Mucosa of descending colon (tissue), 3 donors: ENCODE data around the gene LIMCH1. TPM values are rescaled to one million over a fixed set of nuclear protein-coding genes. Genes with fewer than 3 reads are reported as not detected.
"Not testable (repeated sequence)": the region's sequence is repeated elsewhere in the genome, so short reads cannot be mapped to it uniquely, and the experiment has no call there.

Experiments
- ATAC-seq: fragments of 200-7000 bp; cut with Tn5 transposase; one replicate; pipeline ENCODE4 v1.9.1; 2020; ENCODE audit warnings: mild to moderate bottlenecking, moderate library complexity
- DNase-seq, 3 donors: peaks; one replicate each; pipeline ENCODE4 v3.0.0-alpha.2; 2020
- H3K36me3 ChIP-seq: fragments of 200-600 bp; one replicate; pipeline ENCODE4 v1.8.0; 2021; ENCODE audit warnings: low read depth, mild to moderate bottlenecking
- H3K4me1 ChIP-seq: fragments of 200-600 bp; one replicate; pipeline ENCODE4 v1.8.0; 2021; ENCODE audit warnings: low read depth, mild to moderate bottlenecking
- H3K4me3 ChIP-seq: fragments of 200-600 bp; one replicate; pipeline ENCODE4 v1.8.0; 2021; ENCODE audit warnings: mild to moderate bottlenecking
- H3K9me3 ChIP-seq: fragments of 200-600 bp; one replicate; pipeline ENCODE4 v1.8.0; 2021; ENCODE audit warnings: mild to moderate bottlenecking
- intact Hi-C, 2 donors: fragments of 100-400 bp; cut with DNase I in 1 of 2; cut with micrococcal nuclease in 1 of 2; formaldehyde crosslinking; loops; one replicate each; pipeline versions ENCODE4 v1.11.0 to v1.11.1; 2022; cut with DNase I, micrococcal nuclease
- total RNA-seq, 3 donors: library from RNA; stranded (reverse); fragmentation: NEBNext Ultra II Directional in 2 of 3; extraction: Animal tissue kit (Norgen Biotek cat#: 25700) in 2 of 3; gene quantifications; one replicate each; pipeline versions ENCODE4 v1.2.1 to v1.2.4, GENCODE V29; 2021 to 2023
- TF ChIP-seq, protein P1 (sequence below): fragments of 200-600 bp; IDR thresholded peaks from one replicate; pipeline ENCODE4 v1.8.0; 2022; ENCODE audit warnings: antibody characterized with exemption, mild to moderate bottlenecking
- donor health status: DM: no; HTN: no; CAD: no; lungs with moderate emphysema.
- donor health status: DM: no; HTN: no; CAD: no.
- donor health status: DM: no; HTN: yes; CAD: no.

The LIMCH1 gene
- total RNA-seq, 3 donors from 2014 or later: 9.2 to 15.7 (median 9.6) TPM

DNA sequence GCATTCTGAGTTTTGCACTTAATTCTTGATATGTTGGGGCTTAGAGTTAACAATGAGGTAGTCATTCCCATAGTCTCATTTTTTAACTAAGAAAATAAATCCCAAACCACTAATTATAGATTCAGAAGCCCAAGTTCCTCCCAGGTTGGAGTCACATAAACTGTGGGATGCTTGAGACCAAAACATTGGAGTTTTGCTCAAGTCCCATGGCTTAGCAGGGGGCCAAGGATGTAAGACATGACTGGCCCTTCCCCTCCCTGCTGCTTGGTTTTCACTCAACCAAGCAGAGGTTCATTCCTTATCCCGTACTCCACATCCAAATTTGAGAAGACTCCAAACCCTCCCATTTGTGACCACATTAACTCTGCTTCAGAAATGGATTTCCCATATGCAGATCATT, 101.3 kb downstream of the LIMCH1 start:
- DNase-seq: no peak
- intact Hi-C loops: no loop called here
- Histone ChIP-seq H3K36me3 (no peaks in the 10 kb centered on the region), H3K4me1 (no peaks in the 10 kb centered on the region), H3K9me3 (no peaks in the 10 kb centered on the region), H3K4me3 (no peak overlapping the region)
- no peak for ATAC-seq
- TF ChIP-seq, protein P1, sequence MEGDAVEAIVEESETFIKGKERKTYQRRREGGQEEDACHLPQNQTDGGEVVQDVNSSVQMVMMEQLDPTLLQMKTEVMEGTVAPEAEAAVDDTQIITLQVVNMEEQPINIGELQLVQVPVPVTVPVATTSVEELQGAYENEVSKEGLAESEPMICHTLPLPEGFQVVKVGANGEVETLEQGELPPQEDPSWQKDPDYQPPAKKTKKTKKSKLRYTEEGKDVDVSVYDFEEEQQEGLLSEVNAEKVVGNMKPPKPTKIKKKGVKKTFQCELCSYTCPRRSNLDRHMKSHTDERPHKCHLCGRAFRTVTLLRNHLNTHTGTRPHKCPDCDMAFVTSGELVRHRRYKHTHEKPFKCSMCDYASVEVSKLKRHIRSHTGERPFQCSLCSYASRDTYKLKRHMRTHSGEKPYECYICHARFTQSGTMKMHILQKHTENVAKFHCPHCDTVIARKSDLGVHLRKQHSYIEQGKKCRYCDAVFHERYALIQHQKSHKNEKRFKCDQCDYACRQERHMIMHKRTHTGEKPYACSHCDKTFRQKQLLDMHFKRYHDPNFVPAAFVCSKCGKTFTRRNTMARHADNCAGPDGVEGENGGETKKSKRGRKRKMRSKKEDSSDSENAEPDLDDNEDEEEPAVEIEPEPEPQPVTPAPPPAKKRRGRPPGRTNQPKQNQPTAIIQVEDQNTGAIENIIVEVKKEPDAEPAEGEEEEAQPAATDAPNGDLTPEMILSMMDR: no peak

DNA sequence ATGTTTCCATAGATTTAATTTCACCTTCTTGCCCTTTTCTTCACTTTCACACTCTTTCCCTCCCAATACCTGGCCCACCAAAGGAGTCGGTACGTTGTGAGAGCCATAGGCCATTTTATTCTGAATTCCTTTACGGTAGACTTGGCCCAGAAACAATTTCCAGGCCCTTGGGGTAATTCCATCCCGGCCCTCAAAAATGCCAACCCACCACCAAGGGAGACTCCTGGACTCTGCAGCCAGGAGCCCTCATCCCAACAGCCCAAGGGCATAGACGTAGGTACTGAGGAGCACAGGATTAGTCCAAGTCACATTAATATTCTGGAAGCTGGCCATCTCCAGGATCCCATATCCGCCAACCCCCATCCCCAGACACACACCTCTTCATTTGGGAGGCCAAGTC, 102.9 kb downstream of the LIMCH1 start:
- DNase-seq (no peak), ATAC-seq (no peak)
- Histone ChIP-seq H3K4me3 (no peak overlapping the region), H3K9me3 (no peaks in the 10 kb centered on the region), H3K4me1 (no peaks in the 10 kb centered on the region), H3K36me3 (no peaks in the 10 kb centered on the region)
- TF ChIP-seq, protein P1: no peak
- intact Hi-C loops: no loop called here

DNA sequence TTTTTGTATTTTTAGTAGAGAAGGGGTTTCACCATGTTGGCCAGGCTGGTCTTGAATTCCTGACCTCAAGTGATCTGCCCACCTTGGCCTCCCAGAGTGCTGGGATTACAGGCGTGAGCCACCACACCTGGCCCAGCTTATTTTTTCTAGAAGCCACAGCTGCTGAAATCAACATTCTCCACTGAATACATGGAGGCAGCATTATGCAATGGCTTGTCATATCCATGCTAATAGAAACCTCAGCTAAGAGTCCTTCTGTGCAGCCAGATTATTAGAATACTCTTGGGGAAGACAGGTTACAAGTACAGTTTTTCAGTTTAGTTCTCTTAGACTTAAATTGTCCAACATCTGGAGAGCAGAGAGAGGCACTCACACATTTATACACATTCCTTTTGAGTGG, 104.8 kb downstream of the LIMCH1 start:
- H3K4me3 ChIP-seq, H3K4me1 ChIP-seq, DNase-seq, H3K36me3 ChIP-seq, intact Hi-C loops, ATAC-seq, H3K9me3 ChIP-seq: not testable (repeated sequence)

DNA sequence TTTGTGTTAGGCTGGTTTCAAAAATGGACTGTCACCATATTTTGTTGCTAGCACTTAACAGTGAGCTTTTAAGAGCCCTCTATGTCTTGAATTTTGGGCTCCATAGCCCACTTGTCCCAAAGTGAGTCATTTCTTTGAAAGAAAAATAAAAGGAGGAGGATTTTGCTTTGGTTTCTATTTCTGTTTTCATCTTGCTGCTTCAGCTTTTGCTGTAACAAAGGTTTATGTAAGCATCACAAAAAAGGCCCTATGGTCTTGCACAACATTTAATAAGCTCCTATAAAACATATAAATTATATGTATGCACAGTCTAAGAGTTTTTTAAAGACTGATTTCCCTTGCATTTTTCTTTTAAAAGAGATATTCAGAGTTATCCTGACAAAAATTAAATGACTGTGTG, 105.4 kb downstream of the LIMCH1 start:
- Histone ChIP-seq H3K9me3 (no peaks in the 10 kb centered on the region), H3K4me1 (no peaks in the 10 kb centered on the region), H3K4me3 (no peak overlapping the region), H3K36me3 (no peaks in the 10 kb centered on the region)
- ATAC-seq (no peak), DNase-seq (no peak)
- intact Hi-C loops: no loop called here
- TF ChIP-seq, protein P1: no peak

DNA sequence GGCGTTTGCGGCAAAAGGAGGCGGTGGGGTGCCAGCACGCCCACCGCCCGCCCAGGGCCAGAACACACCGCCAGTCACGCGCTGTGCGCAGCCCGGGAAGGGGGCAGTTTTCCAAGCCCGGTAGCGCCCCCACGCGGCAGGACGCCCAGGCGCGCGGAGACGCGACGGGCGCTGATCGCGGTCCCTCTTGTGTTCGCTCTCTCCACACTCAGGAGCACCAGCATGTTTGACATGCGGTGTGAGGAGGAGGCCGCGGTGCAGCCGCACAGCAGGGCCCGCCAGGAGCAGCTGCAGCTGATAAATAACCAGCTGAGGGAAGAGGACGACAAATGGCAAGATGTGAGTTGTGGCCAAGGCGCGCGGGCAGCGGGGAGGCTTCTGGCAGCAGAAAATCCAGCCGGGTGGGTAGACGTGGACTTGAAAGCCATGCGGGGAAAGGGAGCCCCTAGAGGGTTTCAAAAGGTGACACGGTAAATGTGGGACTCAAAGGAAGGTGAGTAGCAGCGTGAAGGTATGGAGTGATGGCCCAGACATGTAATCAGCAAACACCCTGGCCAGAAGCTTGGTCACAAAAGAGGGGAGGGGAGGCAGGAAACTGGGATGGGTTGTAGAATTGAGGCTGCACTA, 106.4 kb downstream of the LIMCH1 start:
- H3K36me3 ChIP-seq: no peaks in the 10 kb centered on the region
- peak; percentile 65 to 83 (median 83) for DNase-seq
- H3K4me3 ChIP-seq: no peak overlapping the region
- intact Hi-C loops: no loop called here
- no peaks in the 10 kb centered on the region for H3K4me1 ChIP-seq
- H3K9me3 ChIP-seq: no peaks in the 10 kb centered on the region
- ATAC-seq: peak; percentile 96
- TF ChIP-seq, protein P1: peak; percentile 78

DNA sequence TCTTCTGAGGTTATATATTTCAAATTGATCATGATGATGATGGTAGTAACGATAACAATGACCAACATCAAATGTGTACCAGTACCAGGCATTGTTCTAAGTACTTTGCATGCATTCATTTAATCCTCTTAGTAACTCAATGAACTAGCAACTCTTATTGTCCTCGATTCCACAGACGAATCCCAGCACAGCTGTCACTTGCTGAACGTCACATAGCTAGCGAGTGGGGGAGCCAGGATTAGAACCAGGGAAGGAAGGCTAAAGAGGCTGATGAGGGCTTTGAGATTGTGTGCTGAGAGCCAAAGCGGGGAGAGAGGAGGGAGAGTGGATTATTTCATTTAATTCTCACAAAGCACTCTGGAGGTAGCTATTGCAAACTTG, 106.9 kb downstream of the LIMCH1 start:
- Histone ChIP-seq H3K4me3 (no peak overlapping the region), H3K4me1 (no peaks in the 10 kb centered on the region), H3K36me3 (no peaks in the 10 kb centered on the region), H3K9me3 (no peaks in the 10 kb centered on the region)
- TF ChIP-seq, protein P1: no peak
- no peak for DNase-seq
- ATAC-seq: no peak
- intact Hi-C loops: loop anchor here in 1 of 2 donors (5.0 kb wide), 1 partner anchor 363 kb away; no protein-coding TSS in a partner anchor
